ENCODE results near the gene MST1R. TPM values are rescaled to one million over a fixed set of nuclear protein-coding genes. Genes with fewer than 3 reads are reported as not detected.

The MST1R gene
- total RNA-seq, 6 experiments from 2014 or later, result 0.15 to 1.9 (median 0.50) TPM

DNA sequence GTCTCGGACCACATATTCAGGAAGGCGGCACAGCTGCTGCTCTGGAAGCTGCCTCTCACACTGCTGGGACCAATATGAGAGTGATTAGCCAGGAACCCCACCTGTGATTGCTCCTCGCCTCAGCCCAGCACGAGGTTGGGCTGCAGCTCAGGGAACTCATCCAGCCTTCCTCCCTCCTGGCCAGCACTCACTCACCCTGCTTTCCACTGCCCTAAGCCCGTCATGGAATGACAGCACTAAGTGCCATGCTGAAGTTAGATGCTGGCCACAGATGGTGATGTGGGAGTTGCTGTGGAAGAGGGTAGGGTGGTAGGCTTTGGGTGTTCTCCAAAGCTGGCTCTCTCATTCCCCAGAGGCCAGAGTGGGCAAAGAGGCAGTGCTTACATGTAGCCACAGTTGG lies 7.3 kb downstream of the MST1R start:
- Histone ChIP-seq H3K36me3 (no peaks in the 10 kb centered on the region), H3K27ac (no peak overlapping the region), H3K4me1 (peaks cover 0 to 5% (median 0%) of the 10 kb centered on the region in 4 donors), H3K9me3 (no peaks in the 10 kb centered on the region), H3K27me3 (no peaks in the 10 kb centered on the region), H3K4me3 (no peak overlapping the region)
- DNase-seq (no peak), ATAC-seq (no peak)
- intact Hi-C loops (cut with DNase I), result no loop called here
- 71% methylated on average over 1 of the region's 5 CpGs for WGBS (ENCODE audit: insufficient coverage, low coverage, low lambda C conversion rate, missing lambda C conversion rate)
- TF ChIP-seq POLR2A (IDR thresholded peaks at IDR 0.05), result no peak
- TF ChIP-seq, protein P1, sequence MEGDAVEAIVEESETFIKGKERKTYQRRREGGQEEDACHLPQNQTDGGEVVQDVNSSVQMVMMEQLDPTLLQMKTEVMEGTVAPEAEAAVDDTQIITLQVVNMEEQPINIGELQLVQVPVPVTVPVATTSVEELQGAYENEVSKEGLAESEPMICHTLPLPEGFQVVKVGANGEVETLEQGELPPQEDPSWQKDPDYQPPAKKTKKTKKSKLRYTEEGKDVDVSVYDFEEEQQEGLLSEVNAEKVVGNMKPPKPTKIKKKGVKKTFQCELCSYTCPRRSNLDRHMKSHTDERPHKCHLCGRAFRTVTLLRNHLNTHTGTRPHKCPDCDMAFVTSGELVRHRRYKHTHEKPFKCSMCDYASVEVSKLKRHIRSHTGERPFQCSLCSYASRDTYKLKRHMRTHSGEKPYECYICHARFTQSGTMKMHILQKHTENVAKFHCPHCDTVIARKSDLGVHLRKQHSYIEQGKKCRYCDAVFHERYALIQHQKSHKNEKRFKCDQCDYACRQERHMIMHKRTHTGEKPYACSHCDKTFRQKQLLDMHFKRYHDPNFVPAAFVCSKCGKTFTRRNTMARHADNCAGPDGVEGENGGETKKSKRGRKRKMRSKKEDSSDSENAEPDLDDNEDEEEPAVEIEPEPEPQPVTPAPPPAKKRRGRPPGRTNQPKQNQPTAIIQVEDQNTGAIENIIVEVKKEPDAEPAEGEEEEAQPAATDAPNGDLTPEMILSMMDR (IDR thresholded peaks at IDR 0.05), result no peak

DNA sequence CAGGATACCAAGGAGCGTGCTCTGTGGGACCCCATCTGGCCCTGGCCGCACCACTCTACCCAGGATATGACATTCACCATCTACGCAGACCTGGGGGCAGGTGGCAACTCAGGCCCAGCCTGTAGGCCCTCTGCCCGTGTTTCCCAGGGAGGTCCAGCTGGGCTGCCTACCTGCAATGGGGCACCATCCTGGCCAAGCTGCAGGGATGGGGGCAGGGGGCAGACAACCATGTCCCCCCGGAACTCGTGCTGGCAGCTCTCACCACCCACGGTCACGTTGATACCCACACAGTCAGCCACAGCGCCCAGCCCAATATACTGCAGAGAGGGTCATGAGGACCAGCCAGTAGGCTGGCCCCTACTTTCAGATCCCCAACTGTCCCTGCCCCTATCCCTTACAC lies 7.9 kb downstream of the MST1R start:
- TF ChIP-seq, protein P1 (IDR thresholded peaks at IDR 0.05), result no peak
- no peak for TF ChIP-seq POLR2A (IDR thresholded peaks at IDR 0.05)

DNA sequence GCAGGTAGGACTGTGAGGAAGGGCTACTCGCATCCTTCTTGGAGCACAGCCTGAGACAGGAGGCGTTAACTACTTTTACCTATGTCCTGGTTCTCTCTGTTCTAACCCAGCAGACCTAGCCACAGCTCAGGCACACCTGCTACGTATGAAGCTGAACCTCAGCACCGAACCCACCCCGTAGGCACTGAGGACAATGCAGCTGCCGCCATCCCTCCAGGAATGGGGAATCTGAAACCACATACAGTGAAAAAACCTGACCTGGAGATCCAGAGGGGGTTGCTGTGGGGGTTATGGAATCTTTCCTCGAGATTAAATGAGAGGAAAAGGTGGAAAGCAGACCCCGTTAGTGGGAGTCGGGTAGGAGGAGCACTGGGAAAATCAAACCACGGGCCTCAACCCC lies 14.4 kb downstream of the MST1R start:
- no peaks in the 10 kb centered on the region for H3K27me3 ChIP-seq
- H3K4me3 ChIP-seq, result no peak overlapping the region
- H3K4me1 ChIP-seq, result no peaks in the 10 kb centered on the region
- H3K27ac ChIP-seq, result no peak overlapping the region
- intact Hi-C loops (cut with DNase I), result no loop called here
- H3K36me3 ChIP-seq, result no peaks in the 10 kb centered on the region
- 77% methylated on average over 9 of the region's 10 CpGs for WGBS (ENCODE audit: insufficient coverage, low coverage, low lambda C conversion rate, missing lambda C conversion rate)
- H3K9me3 ChIP-seq, result no peaks in the 10 kb centered on the region
- no peak for DNase-seq
- no peak for TF ChIP-seq POLR2A (IDR thresholded peaks at IDR 0.05)
- TF ChIP-seq, protein P1 (IDR thresholded peaks at IDR 0.05), result no peak
- no peak for ATAC-seq

More for the DNA sequence above, 7.9 kb downstream of the MST1R start:
- WGBS (ENCODE audit: insufficient coverage, low coverage, low lambda C conversion rate, missing lambda C conversion rate), result no CpG with 5 or more reads among the region's 9 CpGs
- no peak for DNase-seq
- no peak overlapping the region for H3K4me3 ChIP-seq
- no peak overlapping the region for H3K27ac ChIP-seq
- no peaks in the 10 kb centered on the region for H3K27me3 ChIP-seq
- H3K36me3 ChIP-seq, result no peaks in the 10 kb centered on the region
- ATAC-seq, result no peak
- peaks cover 0 to under 1% (median 0%) of the 10 kb centered on the region in 4 donors for H3K4me1 ChIP-seq
- intact Hi-C loops (cut with DNase I), result no loop called here
- no peaks in the 10 kb centered on the region for H3K9me3 ChIP-seq

DNA sequence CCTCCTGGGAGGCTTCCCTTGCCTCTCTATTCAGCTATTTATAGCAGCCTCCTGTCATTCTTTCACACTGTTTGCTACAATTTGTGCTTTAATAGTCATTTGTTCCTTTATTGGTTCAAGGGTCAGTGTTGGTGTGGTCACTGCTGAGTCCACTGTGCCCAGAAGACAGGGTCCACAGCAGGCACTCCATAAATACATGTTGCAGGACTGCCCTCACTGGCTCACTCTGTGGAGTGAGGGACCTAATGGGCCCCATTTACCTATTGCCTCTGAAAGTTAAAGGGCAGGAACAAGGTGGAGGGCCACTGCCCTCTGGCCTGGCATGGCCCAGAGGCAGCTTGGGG lies 16.8 kb downstream of the MST1R start:
- H3K36me3 ChIP-seq, result no peaks in the 10 kb centered on the region
- ATAC-seq (no peak), DNase-seq (no peak)
- intact Hi-C loops (cut with DNase I), result no loop called here
- no peaks in the 10 kb centered on the region for H3K27me3 ChIP-seq
- no peak overlapping the region for H3K4me3 ChIP-seq
- H3K27ac ChIP-seq, result no peak overlapping the region
- no peaks in the 10 kb centered on the region for H3K9me3 ChIP-seq
- no peaks in the 10 kb centered on the region for H3K4me1 ChIP-seq
- no peak for TF ChIP-seq POLR2A (IDR thresholded peaks at IDR 0.05)
- TF ChIP-seq, protein P1 (IDR thresholded peaks at IDR 0.05), result no peak

DNA sequence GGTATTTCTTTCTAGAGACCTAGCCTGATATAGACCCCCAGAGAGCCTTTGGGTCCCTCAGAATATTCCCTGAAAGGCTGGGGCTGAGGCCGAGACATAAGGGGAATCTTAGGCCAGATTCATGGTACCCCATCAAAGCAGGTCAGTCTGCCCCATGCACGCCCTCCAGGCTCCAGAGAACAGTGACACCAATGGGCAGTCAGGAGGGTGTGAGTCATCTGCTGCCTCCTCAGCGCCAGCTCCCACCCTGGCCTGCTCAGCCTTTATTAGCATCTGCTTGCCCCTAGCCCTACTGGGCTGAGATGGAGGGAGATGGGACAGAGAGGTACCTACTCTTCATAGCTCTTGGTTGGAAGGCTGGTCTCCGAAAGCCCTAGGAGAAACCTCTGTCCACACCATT lies 19.7 kb downstream of the MST1R start:
- no peak for TF ChIP-seq POLR2A (IDR thresholded peaks at IDR 0.05)
- TF ChIP-seq, protein P1 (IDR thresholded peaks at IDR 0.05), result no peak
- H3K27ac ChIP-seq, result no peak overlapping the region
- intact Hi-C loops (cut with DNase I), result no loop called here
- ATAC-seq, result no peak
- H3K4me3 ChIP-seq, result no peak overlapping the region
- no peaks in the 10 kb centered on the region for H3K4me1 ChIP-seq
- no peaks in the 10 kb centered on the region for H3K36me3 ChIP-seq
- DNase-seq, result no peak
- H3K9me3 ChIP-seq, result no peaks in the 10 kb centered on the region
- H3K27me3 ChIP-seq, result no peaks in the 10 kb centered on the region
- WGBS (ENCODE audit: insufficient coverage, low coverage, low lambda C conversion rate, missing lambda C conversion rate), result 60% methylated on average over 1 of the region's 4 CpGs

Data from right lobe of liver (tissue), 6 donors.